ENCODE measurements around the gene MYOC.

MYOC gene

DNA sequence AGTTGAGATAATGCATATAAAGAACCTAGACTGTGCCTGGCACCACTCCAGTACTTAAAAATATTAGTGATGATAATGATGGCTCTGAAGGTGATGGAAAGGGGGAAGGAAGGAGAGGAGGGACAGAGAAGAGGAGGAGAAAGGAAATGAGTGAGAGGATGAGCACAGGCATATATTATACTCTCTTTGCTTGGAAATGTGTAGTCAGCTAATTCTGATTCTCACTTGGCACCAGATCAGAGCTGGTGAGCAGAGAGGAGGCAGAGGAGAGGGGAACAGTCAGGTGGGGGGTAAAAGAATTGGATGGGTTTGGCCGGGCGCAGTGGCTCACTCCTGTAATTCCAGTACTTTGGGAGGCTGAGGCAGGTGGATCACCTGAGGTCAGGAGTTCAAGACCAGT is 24.3 kb upstream of the MYOC start:
- no peak overlapping the region for H3K18ac ChIP-seq (ENCODE audit: low read length)
- H4K8ac ChIP-seq (ENCODE audit: low read depth, low read length) = no peak overlapping the region
- no peak overlapping the region for H3K9ac ChIP-seq (ENCODE audit: low read length)
- H3K27me3 ChIP-seq (ENCODE audit: insufficient read depth, low read length, poor library complexity) = no peaks in the 10 kb centered on the region
- no peak overlapping the region for H3K27ac ChIP-seq (ENCODE audit: low read depth, low read length)
- no peak overlapping the region for H3K23ac ChIP-seq (ENCODE audit: low read length)
- H2BK120ac ChIP-seq (ENCODE audit: low read depth, low read length) = no peak overlapping the region
- H3K36me3 ChIP-seq (ENCODE audit: control insufficient read depth, insufficient read depth, low read length) = no peaks in the 10 kb centered on the region
- no peaks in the 10 kb centered on the region for H3K79me2 ChIP-seq (ENCODE audit: control insufficient read depth, insufficient read depth, low read length)
- H3K79me1 ChIP-seq (ENCODE audit: low read length) = no peaks in the 10 kb centered on the region
- no peak overlapping the region for H2AK5ac ChIP-seq (ENCODE audit: low read length)
- no peak overlapping the region for H2BK15ac ChIP-seq (replicated peaks; ENCODE audit: low read depth)
- H3K4me3 ChIP-seq (ENCODE audit: low read length) = no peak overlapping the region
- H3K4ac ChIP-seq (ENCODE audit: low read depth, low read length) = no peak overlapping the region
- no CpG with 5 or more reads among the region's 2 CpGs for WGBS (ENCODE audit: extremely low coverage, insufficient coverage, low lambda C conversion rate)
- H3K56ac ChIP-seq (ENCODE audit: low read length) = no peak overlapping the region
- no peak overlapping the region for H3K4me2 ChIP-seq (ENCODE audit: low read length)
- H3K4me1 ChIP-seq (ENCODE audit: control insufficient read depth, low read depth, low read length) = no peaks in the 10 kb centered on the region
- DNase-seq = no peak
- H2BK5ac ChIP-seq (ENCODE audit: low read length) = no peak overlapping the region
- H4K5ac ChIP-seq (ENCODE audit: low read length) = no peak overlapping the region

- Histone ChIP-seq H3K9ac (ENCODE audit: low read length) (no peak overlapping the region), H3K4me1 (ENCODE audit: control insufficient read depth, low read depth, low read length) (no peaks in the 10 kb centered on the region), H3K18ac (ENCODE audit: low read length) (no peak overlapping the region), H3K4ac (ENCODE audit: low read depth, low read length) (no peak overlapping the region), H2BK120ac (ENCODE audit: low read depth, low read length) (no peak overlapping the region), H2AK5ac (ENCODE audit: low read length) (no peak overlapping the region), H2BK15ac (replicated peaks; ENCODE audit: low read depth) (no peak overlapping the region), H3K27me3 (ENCODE audit: insufficient read depth, low read length, poor library complexity) (no peaks in the 10 kb centered on the region), H2BK5ac (ENCODE audit: low read length) (no peak overlapping the region), H3K56ac (ENCODE audit: low read length) (no peak overlapping the region), H3K23ac (ENCODE audit: low read length) (no peak overlapping the region), H3K79me2 (ENCODE audit: control insufficient read depth, insufficient read depth, low read length) (no peaks in the 10 kb centered on the region), H4K8ac (ENCODE audit: low read depth, low read length) (no peak overlapping the region), H3K36me3 (ENCODE audit: control insufficient read depth, insufficient read depth, low read length) (no peaks in the 10 kb centered on the region), H3K4me3 (ENCODE audit: low read length) (no peak overlapping the region), H3K27ac (ENCODE audit: low read depth, low read length) (no peak overlapping the region), H3K4me2 (ENCODE audit: low read length) (no peak overlapping the region), H4K5ac (ENCODE audit: low read length) (no peak overlapping the region), H3K79me1 (ENCODE audit: low read length) (no peaks in the 10 kb centered on the region)
- WGBS (ENCODE audit: extremely low coverage, insufficient coverage, low lambda C conversion rate) = no CpG with 5 or more reads among the region's 3 CpGs
- DNase-seq = no peak
These were observed 22.2 kb upstream of the MYOC start for GRCh38 chr1:171674431-171675405.

DNA sequence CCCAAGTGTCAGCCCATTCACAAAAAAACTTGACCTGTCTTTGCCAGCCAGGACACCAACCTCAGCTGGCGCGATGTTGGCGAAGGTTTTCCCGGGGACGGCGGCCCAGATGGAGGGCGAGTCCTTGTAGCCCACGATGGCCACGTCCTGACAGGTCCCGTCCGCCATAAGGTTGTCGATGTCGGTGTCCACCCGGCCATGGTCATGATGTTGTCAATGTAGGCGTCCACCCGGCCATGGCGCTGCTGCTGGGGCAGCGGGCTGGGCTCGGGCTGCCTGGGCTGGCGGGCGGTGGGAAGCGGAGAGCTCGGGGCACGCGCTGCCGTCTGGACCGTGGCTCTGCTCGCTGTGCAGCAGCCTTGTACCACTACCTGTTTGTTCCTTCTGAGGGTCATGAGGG is 18.3 kb upstream of the MYOC start:
- H3K9ac ChIP-seq (ENCODE audit: low read length) = no peak overlapping the region
- H2AK5ac ChIP-seq (ENCODE audit: low read length) = no peak overlapping the region
- no peaks in the 10 kb centered on the region for H3K4me1 ChIP-seq (ENCODE audit: control insufficient read depth, low read depth, low read length)
- no peak overlapping the region for H2BK5ac ChIP-seq (ENCODE audit: low read length)
- H3K36me3 ChIP-seq (ENCODE audit: control insufficient read depth, insufficient read depth, low read length) = no peaks in the 10 kb centered on the region
- no peak overlapping the region for H2BK15ac ChIP-seq (replicated peaks; ENCODE audit: low read depth)
- H4K8ac ChIP-seq (ENCODE audit: low read depth, low read length) = no peak overlapping the region
- no peak overlapping the region for H3K18ac ChIP-seq (ENCODE audit: low read length)
- H3K79me2 ChIP-seq (ENCODE audit: control insufficient read depth, insufficient read depth, low read length) = no peaks in the 10 kb centered on the region
- H3K4me3 ChIP-seq (ENCODE audit: low read length) = no peak overlapping the region
- H3K23ac ChIP-seq (ENCODE audit: low read length) = no peak overlapping the region
- WGBS (ENCODE audit: extremely low coverage, insufficient coverage, low lambda C conversion rate) = no CpG with 5 or more reads among the region's 28 CpGs
- no peak for DNase-seq
- H2BK120ac ChIP-seq (ENCODE audit: low read depth, low read length) = no peak overlapping the region
- no peak overlapping the region for H3K27ac ChIP-seq (ENCODE audit: low read depth, low read length)
- no peak overlapping the region for H3K4me2 ChIP-seq (ENCODE audit: low read length)
- H3K4ac ChIP-seq (ENCODE audit: low read depth, low read length) = no peak overlapping the region
- no peak overlapping the region for H3K56ac ChIP-seq (ENCODE audit: low read length)
- H4K5ac ChIP-seq (ENCODE audit: low read length) = no peak overlapping the region
- no peaks in the 10 kb centered on the region for H3K79me1 ChIP-seq (ENCODE audit: low read length)
- H3K27me3 ChIP-seq (ENCODE audit: insufficient read depth, low read length, poor library complexity) = no peaks in the 10 kb centered on the region

DNA sequence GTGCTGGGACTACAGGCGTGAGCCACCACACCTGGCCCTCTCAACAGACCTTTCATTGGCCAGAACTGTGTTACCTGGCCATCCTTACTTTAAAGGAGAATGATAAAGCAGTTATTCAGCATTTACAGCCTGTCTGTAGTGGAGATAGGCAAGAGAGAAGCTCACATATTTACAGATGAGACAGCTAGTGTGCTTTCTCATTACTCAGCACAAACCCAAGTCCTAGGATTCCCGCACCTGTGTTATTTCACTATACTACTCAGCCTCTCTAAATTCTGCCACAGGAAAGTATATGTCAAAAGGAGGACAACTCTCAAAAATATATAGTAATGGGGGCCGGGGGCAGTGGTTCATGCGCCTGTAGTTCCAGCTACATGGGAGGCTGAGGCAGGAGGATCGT is 15.9 kb upstream of the MYOC start:
- Histone ChIP-seq H3K79me1 (ENCODE audit: low read length) (no peaks in the 10 kb centered on the region), H2AK5ac (ENCODE audit: low read length) (no peak overlapping the region), H2BK120ac (ENCODE audit: low read depth, low read length) (no peak overlapping the region), H3K56ac (ENCODE audit: low read length) (no peak overlapping the region), H3K36me3 (ENCODE audit: control insufficient read depth, insufficient read depth, low read length) (no peaks in the 10 kb centered on the region), H3K4me1 (ENCODE audit: control insufficient read depth, low read depth, low read length) (no peaks in the 10 kb centered on the region), H3K4me3 (ENCODE audit: low read length) (no peak overlapping the region), H4K5ac (ENCODE audit: low read length) (no peak overlapping the region), H3K18ac (ENCODE audit: low read length) (no peak overlapping the region), H2BK15ac (replicated peaks; ENCODE audit: low read depth) (no peak overlapping the region), H3K4me2 (ENCODE audit: low read length) (no peak overlapping the region), H2BK5ac (ENCODE audit: low read length) (no peak overlapping the region), H3K79me2 (ENCODE audit: control insufficient read depth, insufficient read depth, low read length) (no peaks in the 10 kb centered on the region), H3K27ac (ENCODE audit: low read depth, low read length) (no peak overlapping the region), H3K23ac (ENCODE audit: low read length) (no peak overlapping the region), H3K27me3 (ENCODE audit: insufficient read depth, low read length, poor library complexity) (no peaks in the 10 kb centered on the region), H3K4ac (ENCODE audit: low read depth, low read length) (no peak overlapping the region), H4K8ac (ENCODE audit: low read depth, low read length) (no peak overlapping the region), H3K9ac (ENCODE audit: low read length) (no peak overlapping the region)
- DNase-seq = no peak
- WGBS (ENCODE audit: extremely low coverage, insufficient coverage, low lambda C conversion rate) = no CpG with 5 or more reads among the region's 5 CpGs

- no peaks in the 10 kb centered on the region for H3K79me2 ChIP-seq (ENCODE audit: control insufficient read depth, insufficient read depth, low read length)
- no peak overlapping the region for H2BK15ac ChIP-seq (replicated peaks; ENCODE audit: low read depth)
- H2BK5ac ChIP-seq (ENCODE audit: low read length) = no peak overlapping the region
- H3K4me1 ChIP-seq (ENCODE audit: control insufficient read depth, low read depth, low read length) = no peaks in the 10 kb centered on the region
- H3K23ac ChIP-seq (ENCODE audit: low read length) = no peak overlapping the region
- H2AK5ac ChIP-seq (ENCODE audit: low read length) = no peak overlapping the region
- no peak overlapping the region for H3K56ac ChIP-seq (ENCODE audit: low read length)
- no peak for DNase-seq
- H3K18ac ChIP-seq (ENCODE audit: low read length) = no peak overlapping the region
- H2BK120ac ChIP-seq (ENCODE audit: low read depth, low read length) = no peak overlapping the region
- H4K8ac ChIP-seq (ENCODE audit: low read depth, low read length) = no peak overlapping the region
- no peak overlapping the region for H3K9ac ChIP-seq (ENCODE audit: low read length)
- H3K79me1 ChIP-seq (ENCODE audit: low read length) = no peaks in the 10 kb centered on the region
- H4K5ac ChIP-seq (ENCODE audit: low read length) = no peak overlapping the region
- H3K27me3 ChIP-seq (ENCODE audit: insufficient read depth, low read length, poor library complexity) = no peaks in the 10 kb centered on the region
- no peak overlapping the region for H3K4ac ChIP-seq (ENCODE audit: low read depth, low read length)
- no CpG with 5 or more reads among the region's 4 CpGs for WGBS (ENCODE audit: extremely low coverage, insufficient coverage, low lambda C conversion rate)
- H3K36me3 ChIP-seq (ENCODE audit: control insufficient read depth, insufficient read depth, low read length) = no peaks in the 10 kb centered on the region
- no peak overlapping the region for H3K27ac ChIP-seq (ENCODE audit: low read depth, low read length)
- H3K4me2 ChIP-seq (ENCODE audit: low read length) = no peak overlapping the region
- no peak overlapping the region for H3K4me3 ChIP-seq (ENCODE audit: low read length)
These were observed 13.8 kb upstream of the MYOC start for GRCh38 chr1:171666114-171666769.

Data from mesendoderm (in vitro differentiated cells).